ENCODE results near the gene NDNF. TPM values are rescaled to one million over a fixed set of nuclear protein-coding genes. Genes with fewer than 3 reads are reported as not detected.
A peak's percentile ranks its signal among the peaks of the same experiment; 100 is the strongest.

Gene NDNF
- total and polyA plus RNA-seq, 11 donors, result 2.8 to 11.2 (median 6.9) TPM

DNA sequence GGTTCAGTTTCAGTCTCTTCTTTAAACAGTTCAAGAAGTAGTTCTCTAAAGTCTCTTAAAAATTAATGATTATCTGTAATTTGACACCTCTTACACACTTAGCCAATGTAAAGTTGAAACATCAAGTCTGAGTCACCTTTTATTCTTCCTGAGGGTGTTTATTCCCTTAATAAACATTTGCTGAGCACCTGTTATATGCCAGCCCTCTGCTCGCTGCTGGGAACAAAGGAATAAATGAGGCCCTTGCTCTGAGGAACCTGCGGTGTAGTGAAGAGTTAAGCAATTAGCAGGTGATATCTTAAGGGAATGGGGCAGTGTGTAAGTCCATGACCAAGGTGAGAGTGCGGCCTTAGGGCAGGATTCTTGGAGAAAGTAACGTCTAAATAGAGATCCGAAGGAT lies 5.2 kb upstream of the NDNF start:
- 85 to 86% (median 86%) methylated on average over 5 of the region's 5 CpGs for WGBS, 4 donors
- Histone ChIP-seq H3K9me3 (no peaks in the 10 kb centered on the region), H3K27ac (no peak overlapping the region), H3K4me3 (no peak overlapping the region), H3K36me3 (no peaks in the 10 kb centered on the region), H3K27me3 (peaks cover 0 to 25% (median 0%) of the 10 kb centered on the region in 9 donors), H3K4me1 (peaks cover 0 to 6% (median 0%) of the 10 kb centered on the region in 12 donors)
- no peak for TF ChIP-seq POLR2A (IDR thresholded peaks at IDR 0.05)
- intact Hi-C loops (cut with DNase I), result loop anchor here in 5 of 10 donors (10.0 kb wide), 3 partner anchors 53 to 163 kb away; partner anchors contain the start of gene PRDM5 (in 3 of the 5)
- DNase-seq, result no peak
- no peak for ATAC-seq

DNA sequence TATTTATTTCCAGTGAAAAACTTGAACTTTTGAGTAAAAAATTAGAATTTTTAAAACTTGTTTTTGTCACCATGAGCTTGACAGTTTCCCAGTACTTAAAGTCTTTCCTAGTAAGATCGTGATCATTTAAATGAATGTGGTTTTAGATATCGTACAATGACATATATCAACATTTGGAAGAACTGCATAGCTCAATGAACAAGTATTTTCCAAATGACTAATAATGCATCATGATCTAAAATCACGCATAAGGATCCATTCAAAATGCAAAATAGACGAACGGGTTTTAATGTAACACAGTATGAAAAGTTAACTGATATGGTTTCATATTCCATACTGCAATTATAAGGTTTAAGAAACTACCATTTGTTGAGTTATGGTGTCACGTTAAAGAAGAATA lies 4.1 kb upstream of the NDNF start:
- Histone ChIP-seq H3K36me3 (no peaks in the 10 kb centered on the region), H3K4me1 (peaks cover 0 to 15% (median 0%) of the 10 kb centered on the region in 12 donors), H3K9me3 (no peaks in the 10 kb centered on the region), H3K27ac (no peak overlapping the region), H3K27me3 (peaks cover 0 to 34% (median 0%) of the 10 kb centered on the region in 9 donors), H3K4me3 (no peak overlapping the region)
- intact Hi-C loops (cut with DNase I), result loop anchor here in 5 of 10 donors (10.0 kb wide), 3 partner anchors 52 to 162 kb away; partner anchors contain the start of gene PRDM5 (in 3 of the 5)
- TF ChIP-seq, protein P1, sequence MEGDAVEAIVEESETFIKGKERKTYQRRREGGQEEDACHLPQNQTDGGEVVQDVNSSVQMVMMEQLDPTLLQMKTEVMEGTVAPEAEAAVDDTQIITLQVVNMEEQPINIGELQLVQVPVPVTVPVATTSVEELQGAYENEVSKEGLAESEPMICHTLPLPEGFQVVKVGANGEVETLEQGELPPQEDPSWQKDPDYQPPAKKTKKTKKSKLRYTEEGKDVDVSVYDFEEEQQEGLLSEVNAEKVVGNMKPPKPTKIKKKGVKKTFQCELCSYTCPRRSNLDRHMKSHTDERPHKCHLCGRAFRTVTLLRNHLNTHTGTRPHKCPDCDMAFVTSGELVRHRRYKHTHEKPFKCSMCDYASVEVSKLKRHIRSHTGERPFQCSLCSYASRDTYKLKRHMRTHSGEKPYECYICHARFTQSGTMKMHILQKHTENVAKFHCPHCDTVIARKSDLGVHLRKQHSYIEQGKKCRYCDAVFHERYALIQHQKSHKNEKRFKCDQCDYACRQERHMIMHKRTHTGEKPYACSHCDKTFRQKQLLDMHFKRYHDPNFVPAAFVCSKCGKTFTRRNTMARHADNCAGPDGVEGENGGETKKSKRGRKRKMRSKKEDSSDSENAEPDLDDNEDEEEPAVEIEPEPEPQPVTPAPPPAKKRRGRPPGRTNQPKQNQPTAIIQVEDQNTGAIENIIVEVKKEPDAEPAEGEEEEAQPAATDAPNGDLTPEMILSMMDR (IDR thresholded peaks at IDR 0.05), result no peak
- TF ChIP-seq POLR2A (IDR thresholded peaks at IDR 0.05), result no peak
- WGBS, 4 donors, result 78 to 87% (median 79%) methylated on average over 6 of the region's 6 CpGs
- ATAC-seq (no peak), DNase-seq (no peak)

DNA sequence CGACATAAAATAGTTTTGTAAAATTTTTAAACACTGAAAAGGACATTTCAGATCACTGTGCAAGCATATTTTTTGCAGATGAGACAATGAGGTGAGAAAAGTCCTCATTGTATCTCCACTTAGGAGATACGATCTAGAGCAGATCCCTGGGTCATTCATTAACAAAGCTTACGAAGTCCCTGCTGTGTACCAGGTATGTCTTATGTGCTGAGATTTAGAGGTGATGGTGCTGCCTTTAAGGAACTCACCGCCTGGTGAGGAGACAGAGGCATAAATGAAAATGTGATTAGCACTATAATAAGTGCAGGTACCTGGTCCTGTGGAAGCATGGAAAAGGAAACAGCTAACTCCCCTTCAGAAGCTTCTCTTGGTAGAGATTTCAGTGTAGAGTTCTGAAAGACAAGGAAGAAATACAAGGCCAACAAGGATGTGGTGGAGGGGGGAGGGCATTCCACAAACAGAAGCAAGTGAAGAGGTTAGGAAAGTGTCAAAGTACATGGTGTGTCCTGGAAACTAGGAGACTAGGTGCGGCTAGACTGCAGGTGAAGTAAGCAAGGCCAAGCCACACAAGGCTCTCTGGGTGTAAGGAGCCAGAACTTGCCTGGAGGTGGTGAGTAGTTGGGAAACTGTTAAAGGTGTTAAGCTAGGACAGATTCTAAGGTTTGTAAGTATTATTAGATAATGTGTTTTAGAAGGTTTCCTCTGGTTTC lies 1.5 kb upstream of the NDNF start:
- Histone ChIP-seq H3K4me3 (no peak overlapping the region), H3K27me3 (peaks cover 0 to 56% (median 0%) of the 10 kb centered on the region in 9 donors), H3K4me1 (peaks cover 0 to 25% (median 0%) of the 10 kb centered on the region in 12 donors), H3K36me3 (no peaks in the 10 kb centered on the region), H3K27ac (no peak overlapping the region), H3K9me3 (no peaks in the 10 kb centered on the region)
- ATAC-seq, result no peak
- TF ChIP-seq, protein P1 (IDR thresholded peaks at IDR 0.05), result no peak
- TF ChIP-seq POLR2A (IDR thresholded peaks at IDR 0.05), result no peak
- WGBS, 4 donors, result 75 to 86% (median 81%) methylated on average over 5 of the region's 5 CpGs
- intact Hi-C loops (cut with DNase I), result loop anchor here in 9 of 10 donors (5.0 to 10.0 kb wide), 4 partner anchors 49 to 159 kb away; partner anchors contain the start of gene PRDM5 (in 8 of the 9)
- no peak for DNase-seq

DNA sequence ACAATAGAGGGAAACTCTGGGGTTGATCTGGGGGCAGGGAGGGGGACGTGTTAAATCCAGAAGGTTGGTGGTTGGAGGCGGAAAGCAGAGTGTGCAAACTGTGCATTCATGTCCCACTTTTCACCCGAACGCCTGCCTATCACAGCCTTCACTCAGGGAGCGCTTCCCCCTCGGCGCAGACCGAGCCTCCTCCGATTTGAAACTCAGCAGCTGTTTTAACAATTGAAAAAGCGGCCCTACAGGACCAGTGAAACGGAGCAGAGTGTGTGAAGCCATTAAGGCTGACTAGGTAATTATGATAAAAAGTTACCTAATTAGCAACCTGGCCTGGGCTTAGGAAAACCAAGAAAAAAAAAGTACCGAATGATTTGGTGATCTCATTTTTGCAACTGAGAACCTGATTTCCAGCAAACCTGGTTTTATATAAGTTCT lies 685 bp upstream of the NDNF start:
- peak overlapping the region in 8 of 12 donors; percentile 12 to 84 (median 61) for H3K27ac ChIP-seq

More for the DNA sequence above, 685 bp upstream of the NDNF start:
- intact Hi-C loops (cut with DNase I), result loop anchor here in 9 of 10 donors (5.0 to 10.0 kb wide), 4 partner anchors 48 to 158 kb away; partner anchors contain the start of gene PRDM5 (in 8 of the 9)
- DNase-seq, result peak in 4 of 5 donors; percentile 15 to 30 (median 22)
- peak overlapping the region; percentile 50 to 83 (median 66) for H3K4me3 ChIP-seq
- no peaks in the 10 kb centered on the region for H3K36me3 ChIP-seq
- H3K27me3 ChIP-seq, result peaks cover 0 to 56% (median 0%) of the 10 kb centered on the region in 9 donors
- no peak for TF ChIP-seq POLR2A (IDR thresholded peaks at IDR 0.05)
- TF ChIP-seq, protein P1 (IDR thresholded peaks at IDR 0.05), result no peak
- ATAC-seq, result peak; percentile 23 to 39 (median 31)
- no peaks in the 10 kb centered on the region for H3K9me3 ChIP-seq
- peaks cover 0 to 25% (median 0%) of the 10 kb centered on the region in 12 donors for H3K4me1 ChIP-seq
- 3 to 6% (median 5%) methylated on average over 12 of the region's 12 CpGs for WGBS, 4 donors

Data from heart left ventricle (tissue), 16 donors.